ENCODE measurements around the gene OSMR.

The OSMR gene

GRCh38 chr5:38825494-38825893 is 20.3 kb upstream of the OSMR start:
- Histone ChIP-seq H3K36me3 (ENCODE audit: control insufficient read depth in 1 of 2, insufficient read depth in 2 of 2, low read length in 2 of 2) (peaks cover 0 to 3% of the 10 kb centered on the region in 2 experiments), H4K91ac (ENCODE audit: low read depth, low read length) (no peak overlapping the region), H2AK5ac (ENCODE audit: low read length) (no peak overlapping the region), H2BK5ac (ENCODE audit: low read depth, low read length, poor library complexity) (no peak overlapping the region), H3K27me3 (ENCODE audit: insufficient read depth, low read length) (no peaks in the 10 kb centered on the region), H2AFZ (ENCODE audit: insufficient read depth, low read length, poor library complexity) (no peak overlapping the region), H3K4me1 (ENCODE audit: control insufficient read depth in 1 of 2, insufficient read depth in 2 of 2, low read length in 2 of 2) (peaks cover under 1% of the 10 kb centered on the region in 2 experiments), H3K79me2 (ENCODE audit: control insufficient read depth, insufficient read depth, low read length, poor library complexity) (no peaks in the 10 kb centered on the region), H4K12ac (ENCODE audit: low read depth, low read length) (no peak overlapping the region), H3K18ac (ENCODE audit: low read length) (no peak overlapping the region), H3K14ac (ENCODE audit: low read length) (no peak overlapping the region), H3K27ac (ENCODE audit: low read depth, low read length) (no peak overlapping the region), H3K4me2 (ENCODE audit: low read length) (no peak overlapping the region), H4K8ac (ENCODE audit: low read depth, low read length) (no peak overlapping the region), H3K4me3 (ENCODE audit: low read depth, low read length) (no peak overlapping the region), H3K23ac (ENCODE audit: low read length) (no peak overlapping the region), H3K9me3 (ENCODE audit: insufficient read depth, low read depth, low read length) (peaks cover 3% of the 10 kb centered on the region), H3K9ac (ENCODE audit: low read length) (no peak overlapping the region), H3K4ac (ENCODE audit: low read depth, low read length) (no peak overlapping the region), H2BK12ac (ENCODE audit: low read length) (no peak overlapping the region), H2BK120ac (ENCODE audit: insufficient read depth, low read length, poor library complexity) (no peak overlapping the region), H3K79me1 (ENCODE audit: low read length) (peaks cover 1% of the 10 kb centered on the region)
- no CpG with 5 or more reads among the region's 1 CpG for WGBS (ENCODE audit: extremely low coverage, insufficient coverage, insufficient read length)
- no peak for DNase-seq

GRCh38 chr5:38827525-38827924 is 18.3 kb upstream of the OSMR start:
- no peak overlapping the region for H2BK12ac ChIP-seq (ENCODE audit: low read length)
- no CpG with 5 or more reads among the region's 4 CpGs for WGBS (ENCODE audit: extremely low coverage, insufficient coverage, insufficient read length)
- H3K4ac ChIP-seq (ENCODE audit: low read depth, low read length) = no peak overlapping the region
- H3K9me3 ChIP-seq (ENCODE audit: insufficient read depth, low read depth, low read length) = peaks cover under 1% of the 10 kb centered on the region
- H3K79me2 ChIP-seq (ENCODE audit: control insufficient read depth, insufficient read depth, low read length, poor library complexity) = no peaks in the 10 kb centered on the region
- DNase-seq = peak; percentile 23 to 70
- no peak overlapping the region for H3K4me3 ChIP-seq (ENCODE audit: low read depth, low read length)
- H4K12ac ChIP-seq (ENCODE audit: low read depth, low read length) = no peak overlapping the region
- H4K8ac ChIP-seq (ENCODE audit: low read depth, low read length) = no peak overlapping the region
- no peak overlapping the region for H3K14ac ChIP-seq (ENCODE audit: low read length)
- no peak overlapping the region for H2AFZ ChIP-seq (ENCODE audit: insufficient read depth, low read length, poor library complexity)
- no peak overlapping the region for H3K4me2 ChIP-seq (ENCODE audit: low read length)
- no peak overlapping the region for H3K9ac ChIP-seq (ENCODE audit: low read length)
- peaks cover 0 to under 1% of the 10 kb centered on the region in 2 experiments for H3K36me3 ChIP-seq (ENCODE audit: control insufficient read depth in 1 of 2, insufficient read depth in 2 of 2, low read length in 2 of 2)
- no peak overlapping the region for H3K27ac ChIP-seq (ENCODE audit: low read depth, low read length)
- no peak overlapping the region for H2BK120ac ChIP-seq (ENCODE audit: insufficient read depth, low read length, poor library complexity)
- H4K91ac ChIP-seq (ENCODE audit: low read depth, low read length) = no peak overlapping the region
- H2BK5ac ChIP-seq (ENCODE audit: low read depth, low read length, poor library complexity) = no peak overlapping the region
- no peaks in the 10 kb centered on the region for H3K27me3 ChIP-seq (ENCODE audit: insufficient read depth, low read length)
- H3K23ac ChIP-seq (ENCODE audit: low read length) = no peak overlapping the region
- peaks cover 5 to 7% of the 10 kb centered on the region in 2 experiments for H3K4me1 ChIP-seq (ENCODE audit: control insufficient read depth in 1 of 2, insufficient read depth in 2 of 2, low read length in 2 of 2)
- H3K79me1 ChIP-seq (ENCODE audit: low read length) = peaks cover 3% of the 10 kb centered on the region
- H2AK5ac ChIP-seq (ENCODE audit: low read length) = no peak overlapping the region
- H3K18ac ChIP-seq (ENCODE audit: low read length) = no peak overlapping the region

- H4K12ac ChIP-seq (ENCODE audit: low read depth, low read length) = no peak overlapping the region
- H3K4me3 ChIP-seq (ENCODE audit: low read depth, low read length) = no peak overlapping the region
- no peak overlapping the region for H3K18ac ChIP-seq (ENCODE audit: low read length)
- H3K79me2 ChIP-seq (ENCODE audit: control insufficient read depth, insufficient read depth, low read length, poor library complexity) = no peaks in the 10 kb centered on the region
- peak overlapping the region; percentile 32 for H3K27ac ChIP-seq (ENCODE audit: low read depth, low read length)
- peak; percentile 58 to 83 for DNase-seq
- no CpG with 5 or more reads among the region's 3 CpGs for WGBS (ENCODE audit: extremely low coverage, insufficient coverage, insufficient read length)
- H3K23ac ChIP-seq (ENCODE audit: low read length) = no peak overlapping the region
- no peak overlapping the region for H3K4me2 ChIP-seq (ENCODE audit: low read length)
- H2BK12ac ChIP-seq (ENCODE audit: low read length) = peak overlapping the region; percentile 21
- no peaks in the 10 kb centered on the region for H3K27me3 ChIP-seq (ENCODE audit: insufficient read depth, low read length)
- peaks cover 3% of the 10 kb centered on the region for H3K79me1 ChIP-seq (ENCODE audit: low read length)
- H3K9ac ChIP-seq (ENCODE audit: low read length) = peak overlapping the region; percentile 42
- H3K9me3 ChIP-seq (ENCODE audit: insufficient read depth, low read depth, low read length) = no peaks in the 10 kb centered on the region
- H4K91ac ChIP-seq (ENCODE audit: low read depth, low read length) = peak overlapping the region; percentile 52
- H3K14ac ChIP-seq (ENCODE audit: low read length) = no peak overlapping the region
- peak overlapping the region; percentile 45 for H4K8ac ChIP-seq (ENCODE audit: low read depth, low read length)
- no peak overlapping the region for H3K4ac ChIP-seq (ENCODE audit: low read depth, low read length)
- H2BK120ac ChIP-seq (ENCODE audit: insufficient read depth, low read length, poor library complexity) = peak overlapping the region; percentile 47
- H2AFZ ChIP-seq (ENCODE audit: insufficient read depth, low read length, poor library complexity) = no peak overlapping the region
- H2AK5ac ChIP-seq (ENCODE audit: low read length) = no peak overlapping the region
- no peaks in the 10 kb centered on the region for H3K36me3 ChIP-seq (ENCODE audit: control insufficient read depth in 1 of 2, insufficient read depth in 2 of 2, low read length in 2 of 2)
- H2BK5ac ChIP-seq (ENCODE audit: low read depth, low read length, poor library complexity) = peak overlapping the region; percentile 47
- H3K4me1 ChIP-seq (ENCODE audit: control insufficient read depth in 1 of 2, insufficient read depth in 2 of 2, low read length in 2 of 2) = peaks cover 5 to 7% of the 10 kb centered on the region in 2 experiments
These were observed 15.2 kb upstream of the OSMR start for GRCh38 chr5:38830521-38831051.

- Histone ChIP-seq H2AK5ac (ENCODE audit: low read length) (no peak overlapping the region), H3K79me2 (ENCODE audit: control insufficient read depth, insufficient read depth, low read length, poor library complexity) (no peaks in the 10 kb centered on the region), H3K79me1 (ENCODE audit: low read length) (peaks cover 3% of the 10 kb centered on the region), H3K9ac (ENCODE audit: low read length) (no peak overlapping the region), H2BK5ac (ENCODE audit: low read depth, low read length, poor library complexity) (no peak overlapping the region), H3K4me1 (ENCODE audit: control insufficient read depth in 1 of 2, insufficient read depth in 2 of 2, low read length in 2 of 2) (peaks cover 5 to 7% of the 10 kb centered on the region in 2 experiments), H3K4ac (ENCODE audit: low read depth, low read length) (no peak overlapping the region), H3K4me3 (ENCODE audit: low read depth, low read length) (no peak overlapping the region), H3K4me2 (ENCODE audit: low read length) (no peak overlapping the region), H3K9me3 (ENCODE audit: insufficient read depth, low read depth, low read length) (no peaks in the 10 kb centered on the region), H4K12ac (ENCODE audit: low read depth, low read length) (no peak overlapping the region), H3K27me3 (ENCODE audit: insufficient read depth, low read length) (no peaks in the 10 kb centered on the region), H3K23ac (ENCODE audit: low read length) (no peak overlapping the region), H3K14ac (ENCODE audit: low read length) (no peak overlapping the region), H2AFZ (ENCODE audit: insufficient read depth, low read length, poor library complexity) (no peak overlapping the region), H3K27ac (ENCODE audit: low read depth, low read length) (no peak overlapping the region), H3K36me3 (ENCODE audit: control insufficient read depth in 1 of 2, insufficient read depth in 2 of 2, low read length in 2 of 2) (no peaks in the 10 kb centered on the region), H4K91ac (ENCODE audit: low read depth, low read length) (peak overlapping the region; percentile 52), H2BK12ac (ENCODE audit: low read length) (no peak overlapping the region), H2BK120ac (ENCODE audit: insufficient read depth, low read length, poor library complexity) (no peak overlapping the region), H3K18ac (ENCODE audit: low read length) (no peak overlapping the region), H4K8ac (ENCODE audit: low read depth, low read length) (no peak overlapping the region)
- no CpG with 5 or more reads among the region's 5 CpGs for WGBS (ENCODE audit: extremely low coverage, insufficient coverage, insufficient read length)
- peak in 1 of 2 donors; percentile 5 for DNase-seq
These were observed 14.7 kb upstream of the OSMR start for GRCh38 chr5:38831117-38831516.

Measured in trophoblast cell (in vitro differentiated cells and primary cell).